ENCODE data around the gene TPI1. TPM values are rescaled to one million over a fixed set of nuclear protein-coding genes. Genes with fewer than 3 reads are reported as not detected.
A peak's percentile ranks its signal among the peaks of the same experiment; 100 is the strongest.

The TPI1 gene
- total and polyA plus RNA-seq, 10 donors: 218 to 471 (median 294) TPM

GRCh38 chr12:6866163-6866919, 990 bp upstream of the TPI1 start:
- no peak for TF ChIP-seq POLR2A (IDR thresholded peaks at IDR 0.05)
- TF ChIP-seq POLR2AphosphoS5 (IDR thresholded peaks at IDR 0.05): no peak
- TF ChIP-seq CTCF (IDR thresholded peaks at IDR 0.05 in 8 of 11, conservative IDR thresholded peaks at IDR 0.05 in 3 of 11): no peak
- intact Hi-C loops (cut with DNase I; ENCODE audit: low total_unique reads): loop anchor here (10.0 kb wide), 1 partner anchor 98 kb away; no protein-coding TSS in a partner anchor
- no peaks in the 10 kb centered on the region for H3K27me3 ChIP-seq (replicated peaks in 1 of 7)
- 79 to 87% (median 84%) methylated on average over 18 to 19 of the region's 19 CpGs for WGBS, 5 donors
- peak overlapping the region in 7 of 8 donors; percentile 96 to 99 (median 98) for H3K27ac ChIP-seq
- peak; percentile 83 for DNase-seq
- peak overlapping the region in 5 of 8 donors; percentile 94 to 100 (median 99) for H3K4me3 ChIP-seq
- peaks cover 21 to 49% (median 40%) of the 10 kb centered on the region in 6 donors for H3K4me1 ChIP-seq
- peaks cover 0 to 75% (median 62%) of the 10 kb centered on the region in 6 donors for H3K36me3 ChIP-seq
- no peaks in the 10 kb centered on the region for H3K9me3 ChIP-seq

- WGBS, 5 donors: 1 to 7% (median 3%) methylated on average over 20 to 33 of the region's 33 CpGs
- no peaks in the 10 kb centered on the region for H3K9me3 ChIP-seq
- intact Hi-C loops (cut with DNase I; ENCODE audit: low total_unique reads): loop anchor here (10.0 kb wide), 1 partner anchor 98 kb away; no protein-coding TSS in a partner anchor
Observed at GRCh38 chr12:6866920-6867412, 365 bp upstream of the TPI1 start.

GRCh38 chr12:6868211-6869048, 1.1 kb downstream of the TPI1 start:
- no peak for TF ChIP-seq POLR2AphosphoS5 (IDR thresholded peaks at IDR 0.05)
- no peak for TF ChIP-seq POLR2A (IDR thresholded peaks at IDR 0.05)
- TF ChIP-seq CTCF (IDR thresholded peaks at IDR 0.05 in 8 of 11, conservative IDR thresholded peaks at IDR 0.05 in 3 of 11): no peak
- Histone ChIP-seq H3K36me3 (peaks cover 0 to 58% (median 44%) of the 10 kb centered on the region in 6 donors), H3K9me3 (no peaks in the 10 kb centered on the region), H3K27me3 (replicated peaks in 1 of 7) (no peaks in the 10 kb centered on the region), H3K4me1 (peaks cover 31 to 68% (median 55%) of the 10 kb centered on the region in 6 donors), H3K27ac (peak overlapping the region; percentile 89 to 99 (median 98)), H3K4me3 (peak overlapping the region; percentile 89 to 100 (median 99))
- no peak for DNase-seq
- WGBS, 5 donors: 6 to 15% (median 14%) methylated on average over 21 to 22 of the region's 22 CpGs
- intact Hi-C loops (cut with DNase I; ENCODE audit: low total_unique reads): loop anchor here (10.0 kb wide), 1 partner anchor 96 kb away; no protein-coding TSS in a partner anchor

More at GRCh38 chr12:6866920-6867412, 365 bp upstream of the TPI1 start:
- TF ChIP-seq CTCF (IDR thresholded peaks at IDR 0.05 in 8 of 11, conservative IDR thresholded peaks at IDR 0.05 in 3 of 11): peak in 2 of 11 experiments; percentile 6 to 13
- no peak for TF ChIP-seq POLR2A (IDR thresholded peaks at IDR 0.05)
- peak; percentile 97 for DNase-seq
- Histone ChIP-seq H3K4me1 (peaks cover 27 to 55% (median 47%) of the 10 kb centered on the region in 6 donors), H3K27ac (peak overlapping the region; percentile 89 to 99 (median 98)), H3K4me3 (peak overlapping the region; percentile 89 to 100 (median 99)), H3K36me3 (peaks cover 0 to 73% (median 56%) of the 10 kb centered on the region in 6 donors), H3K27me3 (replicated peaks in 1 of 7) (no peaks in the 10 kb centered on the region)
